NCI-H510A (cell line): ENCODE data around the gene CMTM6.
"Not testable (repeated sequence)": the region's sequence is repeated elsewhere in the genome, so short reads cannot be mapped to it uniquely, and the experiment has no call there.

Experiments used
- DNase-seq: peaks from one replicate; lab custom pipeline; 2025; lab: John Stamatoyannopoulos, UW

Gene CMTM6

GRCh38 chr3:32447865-32448400 lies 54.7 kb downstream of the CMTM6 start:
- DNase-seq, result no peak

- DNase-seq, result no peak
Observed at GRCh38 chr3:32443478-32443877, 59.2 kb downstream of the CMTM6 start.

GRCh38 chr3:32442766-32443165 lies 59.9 kb downstream of the CMTM6 start:
- no peak for DNase-seq

GRCh38 chr3:32440611-32441350 lies 61.9 kb downstream of the CMTM6 start:
- no peak for DNase-seq

- DNase-seq, result not testable (repeated sequence)
Observed at GRCh38 chr3:32439421-32439820, 63.2 kb downstream of the CMTM6 start.

GRCh38 chr3:32438596-32439344 lies 63.9 kb downstream of the CMTM6 start:
- DNase-seq, result no peak

GRCh38 chr3:32437896-32438295 lies 64.8 kb downstream of the CMTM6 start:
- DNase-seq, result no peak

- DNase-seq, result no peak
Observed at GRCh38 chr3:32436816-32437189, 65.8 kb downstream of the CMTM6 start.

GRCh38 chr3:32435911-32436815 lies 66.5 kb downstream of the CMTM6 start:
- DNase-seq, result no peak

- no peak for DNase-seq
Observed at GRCh38 chr3:32434206-32434605, 68.4 kb downstream of the CMTM6 start.

GRCh38 chr3:32432711-32433530 lies 69.7 kb downstream of the CMTM6 start:
- DNase-seq, result no peak

- no peak for DNase-seq
Observed at GRCh38 chr3:32432045-32432710, 70.5 kb downstream of the CMTM6 start.

GRCh38 chr3:32431481-32431880 lies 71.2 kb downstream of the CMTM6 start:
- no peak for DNase-seq
